ENCODE data around the gene CIRBP.

The CIRBP gene

GRCh38 chr19:1263188-1263587 is 5.9 kb upstream of the CIRBP start:
- peaks cover 3% of the 10 kb centered on the region for H3K36me3 Mint-ChIP-seq (ENCODE audit: low read depth)
- peak overlapping the region; percentile 74 for H3K4me3 Mint-ChIP-seq
- H3K27me3 Mint-ChIP-seq, result no peaks in the 10 kb centered on the region
- H3K27ac Mint-ChIP-seq, result peak overlapping the region; percentile 61
- H3K9me3 Mint-ChIP-seq, result no peaks in the 10 kb centered on the region
- H3K4me1 Mint-ChIP-seq (ENCODE audit: low read depth), result peaks cover 74% of the 10 kb centered on the region

GRCh38 chr19:1264801-1265614 is 4.1 kb upstream of the CIRBP start:
- Mint-ChIP-seq H3K9me3 (no peaks in the 10 kb centered on the region), H3K4me3 (peak overlapping the region; percentile 52), H3K36me3 (ENCODE audit: low read depth) (peaks cover 7% of the 10 kb centered on the region), H3K4me1 (ENCODE audit: low read depth) (peaks cover 67% of the 10 kb centered on the region), H3K27ac (no peak overlapping the region), H3K27me3 (no peaks in the 10 kb centered on the region)

DNA sequence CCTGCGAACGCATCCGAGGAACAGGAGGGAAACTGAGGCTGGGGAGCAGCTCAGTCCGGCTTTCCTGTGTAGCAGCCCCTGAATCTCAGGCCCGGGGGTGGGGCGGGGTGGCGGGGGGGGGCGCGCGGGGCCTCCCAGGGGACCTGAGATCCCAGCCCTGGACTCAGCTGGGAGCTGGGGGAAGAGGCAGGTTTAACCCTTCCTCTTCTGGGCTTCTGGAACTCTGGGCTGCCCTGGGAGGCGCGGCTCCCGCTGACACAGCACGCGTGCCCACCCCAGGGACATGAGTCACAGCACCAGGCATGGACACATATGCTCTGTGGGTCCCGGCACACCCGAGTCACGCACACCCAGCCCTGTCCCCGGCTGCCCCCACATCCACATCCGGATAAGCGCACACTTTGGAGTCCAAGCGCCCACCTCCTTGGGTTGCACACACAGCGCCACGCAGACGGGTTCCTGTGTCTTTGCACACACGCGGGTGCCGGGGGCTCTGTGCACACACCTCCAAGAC is 3.5 kb upstream of the CIRBP start:
- Mint-ChIP-seq H3K27me3 (no peaks in the 10 kb centered on the region), H3K4me1 (ENCODE audit: low read depth) (peaks cover 70% of the 10 kb centered on the region), H3K9me3 (no peaks in the 10 kb centered on the region), H3K36me3 (ENCODE audit: low read depth) (peaks cover 13% of the 10 kb centered on the region), H3K27ac (peak overlapping the region; percentile 71), H3K4me3 (peak overlapping the region; percentile 57)

GRCh38 chr19:1266129-1266915 is 2.8 kb upstream of the CIRBP start:
- no peaks in the 10 kb centered on the region for H3K27me3 Mint-ChIP-seq
- H3K4me1 Mint-ChIP-seq (ENCODE audit: low read depth), result peaks cover 76% of the 10 kb centered on the region
- peak overlapping the region; percentile 57 for H3K4me3 Mint-ChIP-seq
- H3K9me3 Mint-ChIP-seq, result no peaks in the 10 kb centered on the region
- H3K27ac Mint-ChIP-seq, result peak overlapping the region; percentile 71
- peaks cover 20% of the 10 kb centered on the region for H3K36me3 Mint-ChIP-seq (ENCODE audit: low read depth)

DNA sequence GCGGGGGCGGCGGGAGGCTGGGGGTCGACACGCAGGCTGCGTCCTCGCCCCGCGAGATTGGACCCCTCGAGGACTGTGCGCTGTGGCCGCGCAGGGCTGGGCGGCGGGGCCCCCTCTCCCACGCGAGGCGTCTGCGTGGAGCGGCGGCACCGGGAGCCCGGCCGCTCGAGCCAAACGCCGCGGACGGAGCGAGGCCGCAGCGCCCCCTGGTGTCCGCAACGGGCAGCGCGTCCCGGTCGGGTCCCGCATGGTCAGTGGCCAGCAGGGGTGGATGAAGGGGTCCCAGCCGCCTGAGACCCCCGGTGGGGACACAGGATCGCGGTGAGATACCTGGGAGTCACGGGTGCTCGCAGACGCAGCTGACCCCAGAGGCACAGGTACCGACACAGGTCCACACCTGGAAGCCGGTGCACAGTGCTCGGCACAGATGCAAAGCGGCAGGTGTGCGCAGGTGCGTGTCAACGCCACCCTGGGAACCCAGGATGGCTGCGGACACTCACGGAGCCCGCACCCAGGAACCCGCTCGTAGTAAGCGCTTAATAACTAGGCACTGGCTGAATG is 2.1 kb upstream of the CIRBP start:
- no peaks in the 10 kb centered on the region for H3K9me3 Mint-ChIP-seq
- H3K27me3 Mint-ChIP-seq, result no peaks in the 10 kb centered on the region
- H3K36me3 Mint-ChIP-seq (ENCODE audit: low read depth), result peaks cover 27% of the 10 kb centered on the region
- H3K4me1 Mint-ChIP-seq (ENCODE audit: low read depth), result peaks cover 76% of the 10 kb centered on the region
- H3K27ac Mint-ChIP-seq, result peak overlapping the region; percentile 76
- H3K4me3 Mint-ChIP-seq, result peak overlapping the region; percentile 66

DNA sequence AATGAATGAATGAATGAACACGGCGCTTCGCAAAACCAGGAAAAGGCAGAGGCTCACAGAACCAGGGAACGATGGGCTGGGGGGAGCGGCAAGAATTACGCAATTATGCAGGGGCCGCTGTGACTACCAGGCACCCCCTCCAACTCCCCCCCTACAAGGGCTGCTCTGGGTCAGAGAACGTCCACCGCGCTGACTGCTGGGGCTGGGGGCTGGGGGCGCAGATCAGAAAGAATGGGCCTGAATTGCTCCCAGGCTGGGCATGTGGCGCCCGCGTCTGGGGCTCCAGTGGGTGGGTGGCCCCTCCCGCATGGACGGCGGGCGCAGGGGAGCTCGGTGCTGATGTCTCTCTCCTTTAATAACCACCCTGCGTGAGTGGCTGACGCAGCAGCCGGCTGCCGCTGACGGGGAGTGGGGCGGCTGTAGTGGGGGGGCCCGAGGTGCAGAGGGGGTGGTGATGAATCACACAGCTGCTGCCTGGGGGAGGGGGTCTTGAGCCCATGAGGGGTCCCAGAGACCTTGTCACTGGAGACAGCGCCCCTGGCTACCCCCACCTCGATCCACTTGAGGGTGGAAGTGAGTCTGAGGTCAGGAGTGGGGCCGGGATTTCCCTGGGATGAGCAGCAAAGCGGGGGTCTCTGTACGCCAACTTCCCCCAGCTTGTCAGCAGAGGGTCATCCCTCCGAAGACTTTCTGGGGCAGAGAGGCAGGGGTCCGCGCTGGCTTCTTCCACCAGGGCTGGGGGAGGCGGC is 1.5 kb upstream of the CIRBP start:
- no peaks in the 10 kb centered on the region for H3K27me3 Mint-ChIP-seq
- H3K4me3 Mint-ChIP-seq, result peak overlapping the region; percentile 66
- H3K9me3 Mint-ChIP-seq, result no peaks in the 10 kb centered on the region
- H3K36me3 Mint-ChIP-seq (ENCODE audit: low read depth), result peaks cover 33% of the 10 kb centered on the region
- H3K27ac Mint-ChIP-seq, result peak overlapping the region; percentile 86
- peaks cover 78% of the 10 kb centered on the region for H3K4me1 Mint-ChIP-seq (ENCODE audit: low read depth)

DNA sequence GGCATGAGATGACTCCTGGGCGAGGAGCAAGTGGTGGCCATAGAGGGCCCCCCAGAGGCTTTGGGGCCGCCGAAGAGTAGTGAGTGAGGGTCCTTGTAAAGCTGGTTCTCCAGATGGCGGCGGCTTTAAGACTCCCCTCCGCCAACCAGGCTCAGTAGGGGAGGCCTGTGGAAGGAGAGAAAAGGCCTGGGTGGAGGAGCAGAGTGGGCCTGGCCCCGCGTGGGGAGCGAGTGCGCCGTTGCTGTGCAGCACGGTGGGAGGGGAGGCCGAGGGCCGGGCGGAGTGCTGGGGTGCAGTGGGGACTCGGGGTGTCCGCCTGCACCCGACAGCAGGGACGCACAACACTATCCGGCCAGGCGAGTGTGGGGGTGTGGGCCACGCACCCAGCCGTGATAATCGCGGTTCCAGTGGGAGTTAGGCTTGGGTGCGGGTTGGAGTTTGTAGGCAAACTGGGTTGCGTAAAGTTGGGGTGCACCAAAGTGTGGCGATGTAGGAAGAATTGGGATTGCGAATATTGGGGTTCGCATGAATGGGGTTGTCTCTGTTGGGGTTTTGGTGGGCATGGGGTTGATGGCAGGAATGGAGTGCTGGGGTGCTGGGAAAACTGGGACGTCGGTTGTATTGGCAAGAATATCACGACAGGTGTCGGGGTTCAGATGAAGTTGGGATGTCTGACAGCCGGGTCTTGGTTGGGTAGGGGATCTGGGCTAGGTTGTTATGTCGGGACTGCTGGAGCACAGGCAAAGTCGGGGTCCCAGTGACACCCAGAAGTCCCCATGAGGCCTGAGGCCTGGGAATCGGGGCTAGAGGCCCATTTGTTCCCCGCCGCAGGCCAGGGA is 687 bp upstream of the CIRBP start:
- peak overlapping the region; percentile 75 for H3K4me3 Mint-ChIP-seq
- no peaks in the 10 kb centered on the region for H3K27me3 Mint-ChIP-seq
- peaks cover 37% of the 10 kb centered on the region for H3K36me3 Mint-ChIP-seq (ENCODE audit: low read depth)
- H3K9me3 Mint-ChIP-seq, result no peaks in the 10 kb centered on the region
- H3K27ac Mint-ChIP-seq, result peak overlapping the region; percentile 86
- peaks cover 78% of the 10 kb centered on the region for H3K4me1 Mint-ChIP-seq (ENCODE audit: low read depth)

DNA sequence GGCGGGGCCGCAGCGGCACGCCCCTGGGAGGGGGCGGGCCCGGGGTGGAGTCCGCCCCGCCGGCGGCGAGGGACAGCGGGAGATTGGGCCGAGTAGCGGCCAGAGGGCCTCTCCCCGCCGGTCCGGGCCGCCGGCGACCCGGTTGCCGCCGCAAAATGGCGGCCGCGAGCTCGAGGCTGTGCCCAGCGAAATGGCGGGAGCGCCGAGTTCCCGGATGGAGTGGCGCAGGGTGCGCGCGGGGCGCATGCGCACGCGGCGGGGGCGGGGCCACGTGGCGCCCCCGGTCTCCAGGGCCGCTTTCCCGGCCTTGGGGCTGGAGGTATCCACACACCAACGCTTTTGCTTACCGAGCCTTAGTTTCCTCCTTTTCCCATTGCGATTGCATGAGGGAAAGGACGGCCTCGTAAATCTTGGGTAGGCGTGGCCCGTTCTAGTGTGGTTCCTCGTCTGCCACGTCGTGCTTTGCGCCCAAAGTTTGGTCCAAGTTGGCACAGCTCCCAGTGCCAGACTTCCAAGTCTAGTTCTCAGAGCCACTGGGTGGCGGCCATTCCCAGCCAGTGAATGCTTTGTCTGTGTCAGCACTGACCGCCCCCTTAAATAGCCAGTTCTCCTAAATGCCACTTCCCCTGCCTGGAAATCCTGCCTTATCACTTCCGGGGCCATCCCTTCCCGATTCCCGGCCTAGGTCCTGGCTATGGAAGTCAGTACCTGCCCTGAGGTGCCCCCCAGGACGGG is 513 bp downstream of the CIRBP start:
- H3K4me1 Mint-ChIP-seq (ENCODE audit: low read depth), result peaks cover 78% of the 10 kb centered on the region

DNA sequence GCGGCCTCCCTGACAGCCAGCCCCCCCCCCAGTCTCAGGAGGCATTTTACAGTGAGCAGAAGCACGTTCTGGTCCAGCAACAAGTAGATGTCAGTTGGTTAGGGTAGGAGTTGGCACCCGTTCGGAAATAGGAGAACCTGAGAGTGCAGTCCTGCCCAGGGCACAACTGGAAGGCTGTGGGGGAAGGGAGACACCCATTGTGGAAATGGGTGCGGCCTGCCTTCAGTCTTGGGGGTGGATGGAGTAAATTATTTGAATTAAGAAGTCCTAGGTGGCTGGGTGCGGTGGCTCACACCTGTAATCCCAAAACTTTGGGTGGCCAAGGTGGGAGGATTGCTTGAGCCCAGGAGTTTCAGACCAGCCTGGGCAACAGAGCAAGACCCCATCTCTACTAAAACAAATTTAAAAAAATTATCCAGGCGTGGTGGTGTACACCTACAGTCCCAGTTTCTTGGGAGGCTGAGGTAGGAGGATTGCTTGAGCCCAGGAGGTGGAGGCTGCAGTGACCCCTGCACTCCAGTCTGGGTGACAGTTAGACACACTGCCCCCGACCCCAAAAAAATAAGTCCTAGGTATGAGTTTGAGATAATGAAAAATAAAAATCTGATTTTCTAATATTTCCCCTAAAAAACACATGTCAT is 1.2 kb downstream of the CIRBP start:
- H3K9me3 Mint-ChIP-seq, result no peaks in the 10 kb centered on the region
- peak overlapping the region; percentile 95 for H3K4me3 Mint-ChIP-seq
- peaks cover 47% of the 10 kb centered on the region for H3K36me3 Mint-ChIP-seq (ENCODE audit: low read depth)
- H3K27ac Mint-ChIP-seq, result peak overlapping the region; percentile 98
- H3K4me1 Mint-ChIP-seq (ENCODE audit: low read depth), result peaks cover 73% of the 10 kb centered on the region
- no peaks in the 10 kb centered on the region for H3K27me3 Mint-ChIP-seq

More for the DNA sequence above, 513 bp downstream of the CIRBP start:
- peaks cover 46% of the 10 kb centered on the region for H3K36me3 Mint-ChIP-seq (ENCODE audit: low read depth)
- H3K9me3 Mint-ChIP-seq, result no peaks in the 10 kb centered on the region
- H3K27ac Mint-ChIP-seq, result peak overlapping the region; percentile 98
- peak overlapping the region; percentile 95 for H3K4me3 Mint-ChIP-seq
- no peaks in the 10 kb centered on the region for H3K27me3 Mint-ChIP-seq

DNA sequence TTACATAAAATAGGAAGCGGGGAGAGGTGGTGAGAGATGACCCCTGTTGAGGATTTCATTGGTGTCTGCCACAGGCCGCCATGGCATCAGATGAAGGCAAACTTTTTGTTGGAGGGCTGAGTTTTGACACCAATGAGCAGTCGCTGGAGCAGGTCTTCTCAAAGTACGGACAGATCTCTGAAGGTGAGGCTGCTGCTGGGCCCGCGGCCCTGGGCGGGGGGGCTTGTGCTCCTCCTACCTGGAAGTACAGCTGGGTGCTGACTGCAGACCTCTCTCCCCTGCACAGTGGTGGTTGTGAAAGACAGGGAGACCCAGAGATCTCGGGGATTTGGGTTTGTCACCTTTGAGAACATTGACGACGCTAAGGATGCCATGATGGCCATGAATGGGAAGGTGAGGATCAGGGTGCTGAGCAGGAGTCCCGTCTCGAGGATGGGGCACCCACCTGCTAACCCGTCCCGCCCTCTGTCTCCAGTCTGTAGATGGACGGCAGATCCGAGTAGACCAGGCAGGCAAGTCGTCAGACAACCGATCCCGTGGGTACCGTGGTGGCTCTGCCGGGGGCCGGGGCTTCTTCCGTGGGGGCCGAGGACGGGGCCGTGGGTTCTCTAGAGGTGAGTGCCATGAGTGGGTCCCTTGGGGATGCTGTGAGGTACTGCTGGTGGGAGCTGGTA is 1.9 kb downstream of the CIRBP start:
- peak overlapping the region; percentile 95 for H3K4me3 Mint-ChIP-seq
- peaks cover 47% of the 10 kb centered on the region for H3K36me3 Mint-ChIP-seq (ENCODE audit: low read depth)
- no peaks in the 10 kb centered on the region for H3K27me3 Mint-ChIP-seq
- H3K4me1 Mint-ChIP-seq (ENCODE audit: low read depth), result peaks cover 66% of the 10 kb centered on the region
- H3K27ac Mint-ChIP-seq, result peak overlapping the region; percentile 98
- no peaks in the 10 kb centered on the region for H3K9me3 Mint-ChIP-seq

GRCh38 chr19:1271528-1272422 is 2.6 kb downstream of the CIRBP start:
- Mint-ChIP-seq H3K27me3 (no peaks in the 10 kb centered on the region), H3K9me3 (no peaks in the 10 kb centered on the region), H3K4me3 (peak overlapping the region; percentile 95), H3K27ac (peak overlapping the region; percentile 98), H3K4me1 (ENCODE audit: low read depth) (peaks cover 69% of the 10 kb centered on the region), H3K36me3 (ENCODE audit: low read depth) (peaks cover 51% of the 10 kb centered on the region)

Measured in stimulated activated naive CD8-positive, alpha-beta T cell treated with anti-CD3 and anti-CD28 coated beads, Interleukin-15, Interleukin-2, amounts not matched to agents 100 ng/mL and 50 ng/mL, for 24 hours (primary cell).